ENCODE measurements around the gene NEMF.
A peak's percentile ranks its signal among the peaks of the same experiment; 100 is the strongest.
"Not testable (repeated sequence)": the region's sequence is repeated elsewhere in the genome, so short reads cannot be mapped to it uniquely, and the experiment has no call there.

NEMF gene, protein sequence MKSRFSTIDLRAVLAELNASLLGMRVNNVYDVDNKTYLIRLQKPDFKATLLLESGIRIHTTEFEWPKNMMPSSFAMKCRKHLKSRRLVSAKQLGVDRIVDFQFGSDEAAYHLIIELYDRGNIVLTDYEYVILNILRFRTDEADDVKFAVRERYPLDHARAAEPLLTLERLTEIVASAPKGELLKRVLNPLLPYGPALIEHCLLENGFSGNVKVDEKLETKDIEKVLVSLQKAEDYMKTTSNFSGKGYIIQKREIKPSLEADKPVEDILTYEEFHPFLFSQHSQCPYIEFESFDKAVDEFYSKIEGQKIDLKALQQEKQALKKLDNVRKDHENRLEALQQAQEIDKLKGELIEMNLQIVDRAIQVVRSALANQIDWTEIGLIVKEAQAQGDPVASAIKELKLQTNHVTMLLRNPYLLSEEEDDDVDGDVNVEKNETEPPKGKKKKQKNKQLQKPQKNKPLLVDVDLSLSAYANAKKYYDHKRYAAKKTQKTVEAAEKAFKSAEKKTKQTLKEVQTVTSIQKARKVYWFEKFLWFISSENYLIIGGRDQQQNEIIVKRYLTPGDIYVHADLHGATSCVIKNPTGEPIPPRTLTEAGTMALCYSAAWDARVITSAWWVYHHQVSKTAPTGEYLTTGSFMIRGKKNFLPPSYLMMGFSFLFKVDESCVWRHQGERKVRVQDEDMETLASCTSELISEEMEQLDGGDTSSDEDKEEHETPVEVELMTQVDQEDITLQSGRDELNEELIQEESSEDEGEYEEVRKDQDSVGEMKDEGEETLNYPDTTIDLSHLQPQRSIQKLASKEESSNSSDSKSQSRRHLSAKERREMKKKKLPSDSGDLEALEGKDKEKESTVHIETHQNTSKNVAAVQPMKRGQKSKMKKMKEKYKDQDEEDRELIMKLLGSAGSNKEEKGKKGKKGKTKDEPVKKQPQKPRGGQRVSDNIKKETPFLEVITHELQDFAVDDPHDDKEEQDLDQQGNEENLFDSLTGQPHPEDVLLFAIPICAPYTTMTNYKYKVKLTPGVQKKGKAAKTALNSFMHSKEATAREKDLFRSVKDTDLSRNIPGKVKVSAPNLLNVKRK

DNA sequence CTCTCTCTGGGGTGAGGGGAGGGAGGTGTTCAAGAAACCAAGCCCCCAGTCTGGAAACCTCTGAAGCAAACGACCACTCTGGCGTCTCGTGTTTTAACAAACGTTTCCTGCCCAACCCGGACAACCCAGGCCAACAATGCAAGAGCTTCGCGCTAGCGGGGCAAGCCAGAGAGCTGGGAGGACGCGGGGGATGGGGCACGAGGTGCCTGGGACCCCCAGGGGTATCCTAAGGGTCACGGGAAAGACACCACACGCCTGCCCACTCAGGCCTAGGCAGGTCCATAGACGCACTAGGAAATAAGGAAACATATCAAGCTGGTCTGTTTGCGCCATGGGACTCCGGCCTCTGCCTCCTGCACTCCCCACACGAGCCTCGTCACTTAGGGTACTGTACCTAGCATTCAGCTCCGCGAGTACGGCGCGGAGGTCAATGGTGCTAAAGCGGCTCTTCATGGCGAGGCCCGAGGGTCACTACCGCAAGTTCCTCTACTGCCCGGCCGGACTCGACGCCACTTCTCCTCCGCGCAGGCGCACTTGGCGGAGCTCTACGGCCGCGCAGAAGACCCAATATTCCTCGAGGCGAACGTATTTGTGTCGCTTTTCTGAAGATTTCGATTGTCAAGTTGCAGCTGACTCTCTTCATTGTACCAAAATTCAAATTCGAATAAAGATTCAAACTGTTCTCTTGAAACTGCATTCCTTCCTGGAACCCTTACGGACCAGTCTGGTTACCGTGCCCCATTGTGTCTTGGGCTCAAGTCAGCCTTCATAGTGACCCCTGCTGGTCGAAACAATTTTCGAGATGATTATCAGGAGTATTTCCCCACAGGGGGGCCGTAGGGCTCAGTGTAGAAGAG is at the start of gene NEMF:
Gene NEMF, minus strand, starts transcription at position 488 of the 857 bp plus-strand sequence. Its CDS starts 35 bp downstream, at position 453.
- DNase-seq (ENCODE audit: low read depth), result peak; percentile 65

DNA sequence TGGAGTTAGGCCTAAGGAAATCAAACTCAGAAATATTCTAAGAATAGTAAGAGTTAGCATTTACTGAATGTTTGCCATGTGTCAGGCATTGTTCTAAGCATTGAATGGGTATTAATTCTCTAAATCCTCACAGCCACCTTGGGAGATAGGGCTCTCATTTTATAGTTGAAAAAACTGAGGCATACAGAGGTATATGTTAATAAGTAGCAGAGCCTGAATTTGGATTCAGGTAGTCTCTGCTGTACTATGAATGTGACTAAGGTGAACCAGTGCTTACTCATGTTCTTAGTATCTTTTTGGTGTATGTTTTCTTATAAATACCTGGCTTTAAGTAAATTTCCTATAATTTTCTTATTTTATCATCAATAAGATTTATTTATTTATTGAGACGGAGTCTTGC is 48.4 kb upstream of the NEMF start:
- DNase-seq (ENCODE audit: low read depth), result no peak

DNA sequence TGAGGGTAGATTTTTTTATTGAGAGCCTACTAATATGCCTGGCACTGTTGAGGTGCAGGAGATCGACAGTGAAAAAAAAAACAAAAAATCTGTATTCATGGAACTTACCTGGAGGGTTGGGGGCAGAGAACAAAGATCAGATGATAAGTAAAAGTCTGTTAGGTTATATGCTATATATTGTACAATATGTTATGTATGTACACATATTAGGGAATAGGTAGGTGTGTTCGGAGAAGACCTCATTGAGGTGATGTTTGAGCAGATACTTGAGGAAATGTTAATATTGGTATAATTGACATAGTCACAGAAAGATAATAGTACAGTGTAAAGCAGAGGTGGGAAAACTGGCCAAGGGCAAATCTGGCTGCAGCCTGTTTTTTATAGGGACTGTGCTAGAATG is 45.9 kb upstream of the NEMF start:
- DNase-seq (ENCODE audit: low read depth), result no peak

DNA sequence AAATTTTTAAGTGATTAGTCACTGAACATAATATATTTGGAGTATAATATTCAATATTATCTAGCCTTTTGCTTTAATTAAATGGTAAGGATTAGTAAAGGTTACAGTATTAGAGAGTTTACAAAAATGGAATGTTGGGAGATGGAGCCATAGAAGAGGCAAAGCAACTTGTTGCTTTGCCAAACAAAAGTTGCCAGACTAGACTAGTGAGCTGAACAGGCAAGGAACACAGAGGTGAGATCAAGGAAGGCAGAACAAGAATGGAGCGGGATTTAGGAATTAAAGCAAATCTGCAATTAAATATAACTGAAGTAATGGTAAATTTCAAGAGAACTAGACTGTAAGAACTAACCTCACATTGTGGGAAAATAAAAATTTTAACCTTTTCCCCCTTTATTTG is 45.4 kb upstream of the NEMF start:
- no peak for DNase-seq (ENCODE audit: low read depth)

DNA sequence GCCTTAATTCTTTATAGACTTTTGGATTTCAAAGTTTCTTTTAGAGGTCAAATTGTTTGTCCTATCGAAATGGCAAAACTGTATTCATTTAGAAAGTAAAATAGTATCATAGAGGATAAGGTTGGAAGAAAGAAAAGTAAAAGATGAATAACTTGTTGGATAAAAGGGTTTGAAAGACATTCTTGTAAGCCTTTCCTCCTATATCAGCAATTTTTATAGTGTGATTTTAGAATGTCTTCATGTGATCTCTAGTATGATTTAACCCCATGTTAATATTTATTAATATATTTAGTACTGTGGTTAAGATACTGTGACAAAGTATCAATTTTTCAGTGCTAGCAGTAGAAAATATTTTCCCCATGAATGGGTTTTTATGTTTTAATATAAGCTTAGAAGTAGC is 44.8 kb upstream of the NEMF start:
- DNase-seq (ENCODE audit: low read depth), result no peak

DNA sequence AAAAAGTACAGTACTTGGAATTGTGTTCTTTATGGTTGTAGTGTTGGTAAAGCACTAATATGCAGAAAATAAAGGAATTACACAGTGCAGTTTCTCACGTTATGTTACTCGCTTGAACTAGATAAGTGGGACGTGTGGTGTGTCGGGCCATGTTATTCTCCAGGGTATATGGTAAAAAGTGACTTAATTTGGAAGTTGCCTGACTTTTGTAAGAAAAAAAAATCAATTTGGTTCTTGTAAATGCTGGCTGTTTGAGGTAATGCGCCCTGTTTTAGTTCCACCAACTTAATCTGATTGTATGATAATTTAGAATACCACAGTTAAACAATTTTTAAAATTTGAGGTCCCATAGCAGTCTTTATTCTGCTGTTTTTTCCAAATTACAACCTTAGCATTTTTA is 44.4 kb upstream of the NEMF start:
- DNase-seq (ENCODE audit: low read depth), result no peak

DNA sequence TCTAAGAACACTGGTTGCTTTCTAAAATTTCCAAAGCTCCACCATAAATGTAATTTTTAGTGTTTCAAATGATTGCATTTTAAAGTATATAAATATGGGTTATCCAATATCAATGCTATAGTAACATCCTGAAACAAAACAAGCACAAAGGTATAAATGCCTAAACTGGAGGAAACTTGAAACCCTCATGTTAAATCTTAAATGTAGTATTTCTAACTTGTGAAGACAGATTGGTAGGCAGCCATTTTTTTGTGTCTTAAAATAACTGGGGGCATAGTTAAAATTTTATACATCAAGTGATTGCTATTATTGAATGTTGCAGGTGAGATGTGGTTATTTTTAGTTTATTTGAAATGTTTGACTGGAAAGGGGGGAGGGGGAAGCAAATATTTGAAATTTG is 43.7 kb upstream of the NEMF start:
- not testable (repeated sequence) for DNase-seq (ENCODE audit: low read depth)

DNA sequence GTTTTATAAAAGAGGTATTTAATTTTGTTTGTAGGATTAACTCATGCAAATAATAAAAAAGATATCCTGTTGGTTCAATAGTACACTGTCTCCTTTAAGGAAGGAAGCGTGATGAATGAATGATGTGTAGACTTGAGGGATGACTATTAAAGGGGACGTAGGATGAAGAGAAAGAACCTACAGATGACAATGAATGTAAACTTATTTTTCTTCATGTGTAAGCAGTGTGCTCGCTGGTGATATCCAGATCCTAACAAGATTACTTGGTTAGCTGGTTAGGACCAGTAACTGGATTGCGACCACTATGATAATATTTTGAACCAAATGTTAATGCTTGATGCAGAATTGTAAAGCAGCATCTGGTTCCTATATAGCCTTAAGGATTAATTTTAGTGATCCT is 42.9 kb upstream of the NEMF start:
- DNase-seq (ENCODE audit: low read depth), result no peak

DNA sequence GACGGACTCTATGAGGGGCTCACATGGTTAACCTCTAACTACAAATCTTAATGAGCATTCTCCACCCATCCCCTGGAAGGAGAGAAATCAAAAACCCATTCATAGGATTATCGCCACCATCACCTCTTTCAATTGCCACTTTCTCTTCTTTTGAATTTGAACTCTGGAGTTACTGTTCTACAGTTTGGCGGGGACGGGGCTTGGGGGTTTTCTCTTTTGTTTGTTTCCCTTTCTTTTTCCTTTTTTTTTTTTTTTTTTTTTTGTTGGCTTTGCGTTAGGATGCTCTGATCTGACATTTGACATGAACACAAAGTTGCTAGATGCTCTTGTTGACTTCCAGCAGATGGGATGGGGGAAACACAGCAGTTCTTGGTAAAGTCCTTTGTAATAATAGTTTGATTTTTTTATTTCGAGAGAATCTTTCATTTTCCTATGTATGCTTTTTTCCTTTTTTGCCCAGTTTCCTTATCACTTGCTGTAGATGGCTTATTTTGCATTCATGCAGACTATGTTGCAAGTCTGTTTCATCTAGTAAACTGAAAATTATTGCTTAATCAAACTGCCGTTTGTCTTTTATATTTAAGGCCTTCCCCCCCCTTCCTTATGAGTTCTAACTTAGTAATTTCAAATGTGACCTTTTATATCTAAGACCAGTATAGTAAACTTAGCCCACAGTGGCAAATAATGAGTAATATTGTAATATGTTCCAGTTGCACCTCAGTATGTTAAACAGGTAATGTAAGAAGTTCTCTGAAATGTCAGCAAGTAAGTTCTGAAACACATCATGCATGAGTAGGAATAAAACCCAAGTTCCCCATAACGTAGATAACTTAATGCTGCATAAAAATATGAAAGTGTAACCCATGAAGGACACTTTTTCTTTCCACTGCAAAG is 41.9 kb upstream of the NEMF start:
- not testable (repeated sequence) for DNase-seq (ENCODE audit: low read depth)

DNA sequence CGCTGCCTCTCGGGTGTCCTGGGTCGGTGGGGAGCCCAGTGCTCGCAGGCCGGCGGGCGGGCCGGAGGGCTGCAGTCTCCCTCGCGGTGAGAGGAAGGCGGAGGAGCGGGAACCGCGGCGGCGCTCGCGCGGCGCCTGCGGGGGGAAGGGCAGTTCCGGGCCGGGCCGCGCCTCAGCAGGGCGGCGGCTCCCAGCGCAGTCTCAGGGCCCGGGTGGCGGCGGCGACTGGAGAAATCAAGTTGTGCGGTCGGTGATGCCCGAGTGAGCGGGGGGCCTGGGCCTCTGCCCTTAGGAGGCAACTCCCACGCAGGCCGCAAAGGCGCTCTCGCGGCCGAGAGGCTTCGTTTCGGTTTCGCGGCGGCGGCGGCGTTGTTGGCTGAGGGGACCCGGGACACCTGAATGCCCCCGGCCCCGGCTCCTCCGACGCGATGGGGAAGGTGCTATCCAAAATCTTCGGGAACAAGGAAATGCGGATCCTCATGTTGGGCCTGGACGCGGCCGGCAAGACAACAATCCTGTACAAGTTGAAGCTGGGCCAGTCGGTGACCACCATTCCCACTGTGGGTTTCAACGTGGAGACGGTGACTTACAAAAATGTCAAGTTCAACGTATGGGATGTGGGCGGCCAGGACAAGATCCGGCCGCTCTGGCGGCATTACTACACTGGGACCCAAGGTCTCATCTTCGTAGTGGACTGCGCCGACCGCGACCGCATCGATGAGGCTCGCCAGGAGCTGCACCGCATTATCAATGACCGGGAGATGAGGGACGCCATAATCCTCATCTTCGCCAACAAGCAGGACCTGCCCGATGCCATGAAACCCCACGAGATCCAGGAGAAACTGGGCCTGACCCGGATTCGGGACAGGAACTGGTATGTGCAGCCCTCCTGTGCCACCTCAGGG is 41.0 kb upstream of the NEMF start:
- DNase-seq (ENCODE audit: low read depth), result peak; percentile 76

DNA sequence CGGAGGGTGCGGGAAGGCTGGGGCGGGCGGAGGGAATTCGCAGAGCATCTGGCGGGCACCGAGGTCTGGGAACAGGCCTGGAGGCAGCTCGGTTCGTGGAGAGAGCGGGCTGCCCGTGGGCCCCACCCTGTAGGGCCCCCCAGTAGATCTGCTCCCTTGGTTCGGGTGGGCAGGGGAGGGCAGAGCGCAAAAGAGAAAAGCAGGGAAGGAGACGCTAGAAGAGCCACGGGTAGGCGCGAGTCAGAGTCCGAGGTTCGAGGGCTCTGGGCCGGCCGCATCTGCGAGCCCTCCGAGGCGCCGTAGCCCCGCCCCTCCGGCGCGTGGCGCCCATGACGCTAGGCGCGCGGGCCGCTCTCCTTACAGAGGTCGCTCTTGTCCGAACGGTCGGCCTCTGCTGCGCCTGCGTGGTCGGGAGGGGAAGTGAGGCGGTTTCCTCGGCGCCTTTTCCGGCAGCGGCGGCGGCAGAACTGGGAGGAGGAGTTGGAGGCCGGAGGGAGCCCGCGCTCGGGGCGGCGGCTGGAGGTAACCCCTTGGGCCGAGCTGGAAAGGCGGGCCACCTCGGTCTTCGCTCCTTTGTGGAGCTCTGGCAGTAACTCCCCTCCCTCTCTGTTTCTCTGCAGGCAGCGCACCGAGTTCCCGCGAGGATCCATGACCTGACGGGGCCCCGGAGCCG is 40.2 kb upstream of the NEMF start, which contains the start of gene ARF6:
Gene ARF6, plus strand, starts transcription at position 447 of the 673 bp plus-strand sequence. CDS start 655 bp downstream, outside the sequence.
- DNase-seq (ENCODE audit: low read depth), result peak; percentile 96

DNA sequence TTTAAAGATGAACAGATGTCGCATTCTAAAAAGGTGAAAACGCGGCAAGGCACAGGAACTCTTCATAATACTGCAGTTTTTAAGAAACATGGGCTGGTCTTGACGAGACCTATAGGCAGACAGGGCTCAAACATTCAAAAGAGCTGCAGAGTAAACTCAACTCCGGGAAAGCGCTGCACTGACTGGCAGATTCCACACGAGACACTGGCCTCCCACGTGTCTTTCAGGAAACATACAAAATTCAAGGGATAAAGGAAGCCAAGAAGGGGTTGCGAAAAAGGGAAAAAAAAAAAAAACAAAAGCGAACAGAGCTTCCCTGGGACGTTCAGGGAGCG is 39.7 kb upstream of the NEMF start:
- DNase-seq (ENCODE audit: low read depth), result no peak

DNA sequence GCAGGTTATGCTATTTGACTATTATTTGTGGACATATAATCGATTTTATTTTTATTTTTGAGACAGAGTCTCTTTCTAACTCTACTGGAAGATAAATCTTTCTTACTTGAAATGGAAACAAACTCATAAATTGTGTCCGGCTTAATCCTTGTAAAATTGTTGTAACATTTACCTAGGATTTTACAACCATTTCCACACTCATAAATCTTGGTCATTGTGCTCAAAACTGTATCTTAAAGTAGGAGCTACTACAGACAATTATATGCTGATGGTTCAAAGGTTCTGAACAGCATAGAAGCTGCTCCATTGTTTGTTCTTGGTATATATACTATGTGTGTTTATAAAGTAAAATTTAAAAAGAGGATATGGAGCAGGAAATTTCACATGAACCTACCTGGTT is 35.7 kb upstream of the NEMF start:
- DNase-seq (ENCODE audit: low read depth), result no peak

DNA sequence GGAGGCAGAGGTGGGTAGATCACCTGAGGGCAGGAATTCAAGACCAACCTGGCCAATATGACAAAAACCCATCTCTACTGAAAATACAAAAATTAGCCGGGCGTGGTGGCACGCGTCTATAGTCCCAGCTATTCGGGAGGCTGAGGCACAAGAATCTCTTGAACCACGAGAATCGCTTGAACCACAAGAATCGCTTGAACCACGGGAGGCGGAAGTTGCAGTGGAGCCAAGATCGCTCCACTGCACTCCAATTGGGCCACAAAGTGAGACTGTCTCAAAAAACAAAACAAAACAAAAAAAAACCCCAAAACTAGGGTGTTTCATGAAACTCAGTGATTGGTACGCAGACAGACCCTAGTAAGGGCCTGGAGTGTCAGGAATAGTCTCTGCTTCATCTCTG is 33.9 kb upstream of the NEMF start:
- DNase-seq (ENCODE audit: low read depth), result no peak

DNA sequence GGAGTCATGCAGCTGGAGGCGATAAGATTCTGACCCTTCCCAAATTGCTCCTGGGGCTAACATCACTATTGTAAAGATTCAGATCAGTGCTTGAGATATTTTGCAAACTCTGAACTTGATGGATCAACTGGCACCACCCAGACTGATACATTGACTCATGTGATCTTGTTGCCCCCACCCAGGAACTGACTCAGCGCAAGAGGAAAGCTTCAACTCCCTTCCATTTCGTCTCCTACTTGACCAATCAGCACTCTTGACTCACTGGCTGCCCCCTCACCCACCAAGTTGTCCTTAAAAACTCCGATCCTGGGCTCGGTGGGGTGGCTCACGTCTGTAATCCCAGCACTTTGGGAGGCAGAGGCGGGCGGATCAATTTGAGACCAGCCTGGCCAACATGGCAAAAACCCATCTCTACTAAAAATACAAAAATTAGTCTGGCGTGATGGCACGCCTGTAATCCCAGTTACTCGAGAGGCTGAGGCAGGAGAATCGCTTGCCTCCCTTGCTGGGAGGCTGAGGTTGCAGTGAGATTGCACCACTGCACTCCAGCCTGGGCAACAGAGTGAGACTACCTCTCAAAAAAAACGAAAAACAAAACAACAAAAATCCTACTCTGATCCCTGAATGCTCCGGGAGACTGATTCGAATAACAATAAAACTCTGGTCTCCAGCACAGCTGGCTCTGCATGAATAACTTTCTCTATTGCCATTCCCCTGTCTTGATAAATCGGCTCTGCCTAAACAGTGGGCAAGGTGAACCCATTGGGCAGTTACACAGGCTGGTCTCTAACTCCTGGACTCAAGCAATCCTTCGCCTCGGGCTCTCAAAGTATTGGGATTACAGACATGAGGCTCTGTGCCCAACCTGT is 30.5 kb upstream of the NEMF start:
- no peak for DNase-seq (ENCODE audit: low read depth)

DNA sequence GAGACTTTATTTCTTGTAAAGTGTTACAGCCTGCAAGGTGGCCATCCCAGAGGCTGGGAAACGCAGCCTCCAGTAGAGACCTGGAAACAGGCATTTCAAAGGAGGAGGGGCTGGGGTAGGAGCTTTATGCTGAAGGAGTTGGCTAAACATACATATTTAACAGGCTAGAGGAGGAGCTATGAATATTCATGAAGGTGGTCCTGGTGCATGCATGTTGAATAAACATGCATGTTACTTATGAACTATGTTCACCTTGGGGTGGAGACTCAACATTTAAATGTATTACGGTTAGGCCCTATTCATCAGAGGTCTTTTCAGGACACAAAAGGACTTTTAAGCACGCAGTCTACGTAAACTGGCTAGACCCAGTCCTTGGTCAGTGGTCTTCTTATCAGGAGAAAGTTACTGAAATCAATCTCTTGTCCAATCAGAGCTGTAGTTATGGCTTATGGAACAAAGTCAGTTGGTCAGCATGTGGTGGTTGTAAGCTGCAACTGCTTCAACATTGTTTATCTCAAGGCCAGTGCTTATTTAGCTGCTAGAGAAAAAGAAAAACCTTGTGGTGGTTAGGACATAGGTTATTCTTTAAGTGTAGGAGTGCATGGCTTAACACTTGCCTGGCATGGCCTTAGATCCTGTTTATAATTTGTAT is 28.9 kb upstream of the NEMF start:
- DNase-seq (ENCODE audit: low read depth), result no peak

DNA sequence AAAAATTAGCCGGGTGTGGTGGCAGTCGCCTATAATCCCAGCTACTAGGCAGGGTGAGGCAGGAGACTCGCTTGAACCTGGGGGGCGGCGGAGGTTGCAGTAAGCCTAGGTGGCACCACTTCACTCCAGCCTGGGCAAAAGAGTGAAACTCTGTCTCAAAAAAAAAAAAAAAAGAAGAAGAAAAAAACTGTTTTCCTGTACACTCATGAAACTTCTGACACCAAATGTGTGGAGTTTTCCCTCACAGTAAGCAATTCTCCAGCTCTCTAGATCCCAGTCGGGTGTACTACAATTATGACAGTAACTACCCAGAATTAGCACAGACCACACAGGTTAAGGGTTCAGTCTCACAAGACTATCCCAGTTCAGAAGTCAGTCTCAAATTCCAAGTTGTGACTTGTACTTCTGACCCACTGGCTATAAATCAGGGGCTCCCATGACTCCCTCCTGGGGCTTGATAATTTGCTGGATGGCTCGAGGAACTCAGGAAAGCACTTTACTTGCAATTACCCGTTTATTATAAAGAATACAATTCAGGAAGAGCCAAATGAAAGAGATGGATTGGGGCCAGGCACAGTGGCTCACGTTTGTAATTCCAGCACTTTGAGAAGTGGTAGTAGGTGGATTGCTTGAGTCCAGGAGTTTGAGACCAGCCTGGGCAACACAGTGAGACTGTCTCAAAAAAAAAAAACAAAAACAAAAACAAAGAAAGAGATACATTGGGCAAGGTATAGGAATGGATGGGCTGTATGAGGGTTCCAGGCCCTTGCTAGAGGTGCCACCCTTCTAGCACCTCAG is 27.9 kb upstream of the NEMF start:
- no peak for DNase-seq (ENCODE audit: low read depth)
